Natural killer cell (primary cell): ENCODE data around the gene WNT7A. TPM values are rescaled to one million over a fixed set of nuclear protein-coding genes. Genes with fewer than 3 reads are reported as not detected.

ENCODE experiments used
- ATAC-seq, 3 donors: fragments of 150-1000 bp in 2 of 3; fragments of 200-7000 bp in 1 of 3; cut with Tn5 transposase; 1 replicate in 1 of 3; 2 replicates in 2 of 3; pipeline ENCODE4 v1.10.0; 2021; ENCODE audit warnings: mild to moderate bottlenecking in 2 of 3, moderate library complexity in 2 of 3
- DNase-seq, 2 donors: peaks; one replicate each; pipeline versions ENCODE4 v3.0.0 to v3.0.0-alpha.2; 2013 to 2021; ENCODE audit warnings: mixed read lengths in 1 of 2
- H3K27ac ChIP-seq: one replicate; pipeline ENCODE4 v1.5.1; 2013; ENCODE audit warnings: mild to moderate bottlenecking, low read length
- H3K27me3 ChIP-seq: one replicate; pipeline ENCODE4 v1.6.1; 2013; ENCODE audit warnings: low read length; ENCODE audit not compliant: control insufficient read depth, insufficient read depth
- H3K36me3 ChIP-seq: one replicate; pipeline ENCODE4 v1.6.1; 2013; ENCODE audit warnings: low read length; ENCODE audit not compliant: control insufficient read depth, insufficient read depth
- H3K4me1 ChIP-seq: one replicate; pipeline ENCODE4 v1.6.1; 2013; ENCODE audit warnings: low read length; ENCODE audit not compliant: control insufficient read depth, insufficient read depth
- H3K4me3 ChIP-seq: one replicate; pipeline ENCODE4 v1.5.1; 2013; ENCODE audit warnings: low read length
- H3K9me3 ChIP-seq: one replicate; pipeline ENCODE4 v1.6.1; 2013; ENCODE audit warnings: low read length; ENCODE audit not compliant: control insufficient read depth, insufficient read depth
- H3K27ac Mint-ChIP-seq, 2 donors: one replicate each; pipeline ENCODE4 v1.8.0; 2022; ENCODE audit warnings: mild to moderate bottlenecking in 2 of 2, mixed read lengths in 2 of 2, moderate library complexity in 1 of 2
- H3K27me3 Mint-ChIP-seq, 2 donors: one replicate each; pipeline ENCODE4 v1.8.0; 2022; ENCODE audit warnings: low read depth in 2 of 2, mixed read lengths in 2 of 2
- H3K36me3 Mint-ChIP-seq: one replicate; pipeline ENCODE4 v1.8.0; 2022; ENCODE audit warnings: mixed read lengths
- H3K4me1 Mint-ChIP-seq, 2 donors: one replicate each; pipeline ENCODE4 v1.8.0; 2022; ENCODE audit warnings: mixed read lengths in 2 of 2
- H3K4me3 Mint-ChIP-seq: one replicate; pipeline ENCODE4 v1.8.0; 2022; ENCODE audit warnings: mild to moderate bottlenecking, moderate library complexity, mixed read lengths
- H3K9me3 Mint-ChIP-seq, 2 donors: one replicate each; pipeline ENCODE4 v1.8.0; 2022; ENCODE audit warnings: mixed read lengths in 2 of 2
- WGBS: methylation state at CpG from one replicate; pipeline ENCODE4 v1.1.7; 2013; ENCODE audit warnings: missing lambda C conversion rate; ENCODE audit not compliant: insufficient coverage; 5-methylcytosine and 5-hydroxymethylcytosine counted together
- intact Hi-C: fragments of 100-400 bp; cut with micrococcal nuclease; formaldehyde crosslinking; loops from one replicate; pipeline ENCODE4 v1.14.2; 2022
- total RNA-seq, 4 donors: library from RNA; stranded (reverse); fragments of 120-200 nt in 1 of 4; gene quantifications; one replicate each; pipeline versions ENCODE4 v1.2.3 to v1.2.4, GENCODE V29; 2013 to 2022
- TF ChIP-seq, protein P1 (sequence below): fragments of 200-600 bp; IDR thresholded peaks from one replicate; pipeline ENCODE4 v1.8.0; 2022; ENCODE audit warnings: antibody characterized with exemption

Gene WNT7A
- total RNA-seq, 3 donors from 2014 or later (not counting 1 experiment from before 2014, with no cell fraction given): 0.18 to 0.45 TPM; not detected in 1

DNA sequence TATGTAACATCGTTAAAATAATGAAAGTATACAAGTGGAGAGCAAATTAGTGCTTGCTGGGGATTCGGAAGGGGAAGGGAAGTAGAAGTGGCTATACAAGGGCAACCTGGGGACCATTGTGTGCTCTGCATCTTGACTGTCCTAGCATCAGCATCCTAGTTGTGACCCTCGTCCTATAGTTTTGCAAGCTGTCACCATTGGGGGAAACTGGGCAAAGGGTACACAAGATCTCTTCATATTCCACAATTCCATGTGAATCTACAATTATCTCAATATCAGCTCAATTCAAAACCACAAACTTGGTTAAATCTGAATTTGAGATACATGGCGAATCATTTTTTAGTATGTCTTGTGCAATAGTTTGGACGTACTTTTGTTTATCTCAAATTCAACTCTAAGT is 30.9 kb downstream of the WNT7A start:
- TF ChIP-seq, protein P1, sequence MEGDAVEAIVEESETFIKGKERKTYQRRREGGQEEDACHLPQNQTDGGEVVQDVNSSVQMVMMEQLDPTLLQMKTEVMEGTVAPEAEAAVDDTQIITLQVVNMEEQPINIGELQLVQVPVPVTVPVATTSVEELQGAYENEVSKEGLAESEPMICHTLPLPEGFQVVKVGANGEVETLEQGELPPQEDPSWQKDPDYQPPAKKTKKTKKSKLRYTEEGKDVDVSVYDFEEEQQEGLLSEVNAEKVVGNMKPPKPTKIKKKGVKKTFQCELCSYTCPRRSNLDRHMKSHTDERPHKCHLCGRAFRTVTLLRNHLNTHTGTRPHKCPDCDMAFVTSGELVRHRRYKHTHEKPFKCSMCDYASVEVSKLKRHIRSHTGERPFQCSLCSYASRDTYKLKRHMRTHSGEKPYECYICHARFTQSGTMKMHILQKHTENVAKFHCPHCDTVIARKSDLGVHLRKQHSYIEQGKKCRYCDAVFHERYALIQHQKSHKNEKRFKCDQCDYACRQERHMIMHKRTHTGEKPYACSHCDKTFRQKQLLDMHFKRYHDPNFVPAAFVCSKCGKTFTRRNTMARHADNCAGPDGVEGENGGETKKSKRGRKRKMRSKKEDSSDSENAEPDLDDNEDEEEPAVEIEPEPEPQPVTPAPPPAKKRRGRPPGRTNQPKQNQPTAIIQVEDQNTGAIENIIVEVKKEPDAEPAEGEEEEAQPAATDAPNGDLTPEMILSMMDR: no peak

DNA sequence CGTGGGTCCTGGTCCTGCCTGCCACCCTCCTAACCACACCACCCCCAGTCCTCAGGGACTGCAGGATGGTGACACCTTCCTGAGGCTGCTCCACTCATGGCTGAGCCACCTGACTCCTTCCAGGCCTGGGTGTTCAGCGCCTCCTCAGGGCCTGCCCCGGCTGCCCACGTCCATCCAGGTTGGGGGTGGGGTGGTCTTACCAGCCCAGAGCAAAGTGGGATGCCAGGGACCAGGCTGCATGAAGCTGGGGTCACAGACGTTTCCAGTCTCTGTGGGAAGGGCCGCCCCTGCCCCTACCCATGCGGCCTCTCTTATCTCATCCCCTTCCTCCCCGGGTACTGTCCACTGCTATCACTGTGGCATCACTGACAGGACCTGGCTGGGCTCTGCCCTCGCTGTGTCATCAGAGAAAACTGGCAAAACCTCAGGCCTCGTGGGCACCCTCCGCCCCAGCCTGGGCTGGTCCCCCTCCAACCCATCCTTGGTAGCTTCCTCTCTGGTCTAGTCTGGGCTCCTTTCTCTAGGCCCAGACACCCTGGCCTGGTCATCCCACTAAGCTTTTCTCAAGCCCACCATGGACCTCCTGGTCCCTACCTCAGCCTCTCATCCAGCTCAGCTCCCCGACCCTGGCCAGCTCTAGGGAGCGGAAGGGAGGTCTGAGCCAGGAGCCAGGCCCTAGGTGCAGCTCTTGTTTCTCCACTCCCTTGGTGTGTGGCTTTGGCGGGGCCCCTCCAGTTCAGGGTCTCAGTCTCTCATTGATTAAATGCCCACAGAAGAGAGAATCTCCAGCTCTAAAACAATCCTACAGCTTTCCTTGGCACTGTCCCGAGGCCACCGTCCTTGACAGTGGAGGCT is 32.9 kb downstream of the WNT7A start:
- H3K27ac ChIP-seq: no peak overlapping the region
- no peak overlapping the region for H3K4me3 ChIP-seq
- TF ChIP-seq, protein P1: no peak
- H3K4me1 ChIP-seq: no peaks in the 10 kb centered on the region
- Mint-ChIP-seq H3K9me3 (no peaks in the 10 kb centered on the region), H3K36me3 (no peaks in the 10 kb centered on the region), H3K27ac (no peak overlapping the region), H3K27me3 (peaks cover 7 to 10% of the 10 kb centered on the region in 2 donors), H3K4me3 (no peak overlapping the region), H3K4me1 (no peaks in the 10 kb centered on the region)
- WGBS: 86% methylated on average over 16 of the region's 16 CpGs
- DNase-seq (no peak), ATAC-seq (no peak)
- H3K9me3 ChIP-seq: no peaks in the 10 kb centered on the region
- H3K36me3 ChIP-seq: no peaks in the 10 kb centered on the region
- no peaks in the 10 kb centered on the region for H3K27me3 ChIP-seq
- intact Hi-C loops: no loop called here

More for the DNA sequence above, 30.9 kb downstream of the WNT7A start:
- Histone ChIP-seq H3K27me3 (no peaks in the 10 kb centered on the region), H3K9me3 (no peaks in the 10 kb centered on the region), H3K4me1 (no peaks in the 10 kb centered on the region), H3K36me3 (no peaks in the 10 kb centered on the region), H3K4me3 (no peak overlapping the region), H3K27ac (no peak overlapping the region)
- H3K27me3 Mint-ChIP-seq: peaks cover 7 to 12% of the 10 kb centered on the region in 2 donors
- ATAC-seq (no peak), DNase-seq (no peak)
- no peak overlapping the region for H3K4me3 Mint-ChIP-seq
- no peaks in the 10 kb centered on the region for H3K9me3 Mint-ChIP-seq
- H3K4me1 Mint-ChIP-seq: no peaks in the 10 kb centered on the region
- intact Hi-C loops: no loop called here
- 81% methylated on average over 4 of the region's 5 CpGs for WGBS
- no peaks in the 10 kb centered on the region for H3K36me3 Mint-ChIP-seq
- no peak overlapping the region for H3K27ac Mint-ChIP-seq

DNA sequence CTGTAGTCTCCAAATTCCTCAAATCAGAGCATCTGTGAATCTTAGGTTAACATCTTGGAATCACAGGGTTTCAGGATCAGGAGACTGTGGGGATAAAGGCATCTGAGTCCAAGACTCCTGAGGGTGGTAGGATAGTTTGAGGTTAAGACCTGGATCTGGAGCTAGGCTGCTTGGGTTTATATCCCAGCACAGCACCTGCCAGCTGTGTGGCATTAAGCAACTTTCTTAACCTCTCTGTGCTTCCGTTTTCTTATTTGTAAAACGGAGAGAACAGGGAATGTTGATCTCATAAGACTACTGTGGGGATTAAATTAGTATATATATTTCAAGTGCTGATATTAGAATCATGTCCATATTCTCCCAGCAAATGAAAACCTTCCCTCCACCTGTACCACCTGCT is 33.6 kb downstream of the WNT7A start:
- no peaks in the 10 kb centered on the region for H3K9me3 ChIP-seq
- 100% methylated on average over 1 of the region's 2 CpGs for WGBS
- DNase-seq (no peak), ATAC-seq (no peak)
- Mint-ChIP-seq H3K27me3 (peaks cover 1 to 5% of the 10 kb centered on the region in 2 donors), H3K27ac (no peak overlapping the region), H3K4me3 (no peak overlapping the region), H3K36me3 (no peaks in the 10 kb centered on the region), H3K4me1 (no peaks in the 10 kb centered on the region), H3K9me3 (no peaks in the 10 kb centered on the region)
- H3K4me1 ChIP-seq: no peaks in the 10 kb centered on the region
- TF ChIP-seq, protein P1: no peak
- no peaks in the 10 kb centered on the region for H3K27me3 ChIP-seq
- no peaks in the 10 kb centered on the region for H3K36me3 ChIP-seq
- no peak overlapping the region for H3K4me3 ChIP-seq
- H3K27ac ChIP-seq: no peak overlapping the region
- intact Hi-C loops: no loop called here
